Type B pancreatic cell (in vitro differentiated cells): ENCODE measurements around the gene RNASE7. TPM values are rescaled to one million over a fixed set of nuclear protein-coding genes. Genes with fewer than 3 reads are reported as not detected.

ENCODE experiments used
- DNase-seq: peaks from one replicate; pipeline ENCODE4 v3.0.0; 2021; ENCODE audit warnings: mixed read lengths; ENCODE audit not compliant: unreplicated experiment; ENCODE audit errors: extremely low spot score
- H3K27ac Mint-ChIP-seq: 2 replicates; pipeline ENCODE4 v1.8.0; 2021; ENCODE audit warnings: mild to moderate bottlenecking, mixed read lengths
- H3K27me3 Mint-ChIP-seq: 2 replicates; pipeline ENCODE4 v1.8.0; 2021; ENCODE audit warnings: mixed read lengths
- H3K36me3 Mint-ChIP-seq: 2 replicates; pipeline ENCODE4 v1.8.0; 2021; ENCODE audit warnings: mixed read lengths
- H3K4me1 Mint-ChIP-seq: one replicate; pipeline ENCODE4 v1.8.0; 2021; ENCODE audit warnings: mixed read lengths; ENCODE audit not compliant: unreplicated experiment
- H3K4me3 Mint-ChIP-seq: 2 replicates; pipeline ENCODE4 v1.8.0; 2021; ENCODE audit warnings: mild to moderate bottlenecking, mixed read lengths
- H3K9me3 Mint-ChIP-seq: 2 replicates; pipeline ENCODE4 v1.8.0; 2021; ENCODE audit warnings: mixed read lengths
- CTCF ChIP-seq: fragments of 200-600 bp; sonication (generic); conservative IDR thresholded peaks from 2 replicates; pipeline ENCODE4 v1.5.0; 2021; ENCODE audit warnings: antibody characterized with exemption, mild to moderate bottlenecking
- total RNA-seq: library from RNA; stranded (reverse); gene quantifications from 2 replicates; pipeline ENCODE4 v1.2.1, GENCODE V29; 2021; ENCODE audit warnings: low replicate concordance

The RNASE7 gene
- total RNA-seq, 1 donor from 2014 or later, result not detected

- no peak overlapping the region for H3K4me3 Mint-ChIP-seq
- no peak overlapping the region for H3K27ac Mint-ChIP-seq
- peaks cover 21% of the 10 kb centered on the region for H3K4me1 Mint-ChIP-seq
- no peak for TF ChIP-seq CTCF
- H3K27me3 Mint-ChIP-seq, result peaks cover 5% of the 10 kb centered on the region
- DNase-seq, result no peak
- H3K36me3 Mint-ChIP-seq, result peaks cover 8% of the 10 kb centered on the region
- no peaks in the 10 kb centered on the region for H3K9me3 Mint-ChIP-seq
Observed at GRCh38 chr14:21018781-21019180, 23.4 kb upstream of the RNASE7 start.

GRCh38 chr14:21019366-21019765, 22.8 kb upstream of the RNASE7 start:
- Mint-ChIP-seq H3K27me3 (peaks cover 10% of the 10 kb centered on the region), H3K9me3 (no peaks in the 10 kb centered on the region), H3K27ac (no peak overlapping the region), H3K4me3 (no peak overlapping the region), H3K4me1 (peaks cover 27% of the 10 kb centered on the region), H3K36me3 (peaks cover 8% of the 10 kb centered on the region)
- no peak for TF ChIP-seq CTCF
- no peak for DNase-seq

- H3K9me3 Mint-ChIP-seq, result no peaks in the 10 kb centered on the region
- H3K27me3 Mint-ChIP-seq, result peaks cover 8% of the 10 kb centered on the region
- H3K36me3 Mint-ChIP-seq, result peaks cover 8% of the 10 kb centered on the region
- H3K4me3 Mint-ChIP-seq, result peak overlapping the region; percentile 67
- no peak for DNase-seq
- no peak for TF ChIP-seq CTCF
- peaks cover 16% of the 10 kb centered on the region for H3K4me1 Mint-ChIP-seq
- peak overlapping the region; percentile 91 for H3K27ac Mint-ChIP-seq
Observed at GRCh38 chr14:21020977-21021545, 21.1 kb upstream of the RNASE7 start.

- Mint-ChIP-seq H3K4me3 (peak overlapping the region; percentile 92), H3K27me3 (peaks cover 8% of the 10 kb centered on the region), H3K4me1 (peaks cover 26% of the 10 kb centered on the region), H3K36me3 (peaks cover 8% of the 10 kb centered on the region), H3K27ac (peak overlapping the region; percentile 79), H3K9me3 (no peaks in the 10 kb centered on the region)
- DNase-seq, result no peak
- TF ChIP-seq CTCF, result no peak
Observed at GRCh38 chr14:21022686-21023085, 19.5 kb upstream of the RNASE7 start.

- no peak for DNase-seq
- peak overlapping the region; percentile 92 for H3K4me3 Mint-ChIP-seq
Observed at GRCh38 chr14:21023174-21023573, 19.0 kb upstream of the RNASE7 start.

More at GRCh38 chr14:21023174-21023573, 19.0 kb upstream of the RNASE7 start:
- peaks cover 8% of the 10 kb centered on the region for H3K36me3 Mint-ChIP-seq
- peaks cover 26% of the 10 kb centered on the region for H3K4me1 Mint-ChIP-seq
- no peaks in the 10 kb centered on the region for H3K9me3 Mint-ChIP-seq
- TF ChIP-seq CTCF, result no peak
- peak overlapping the region; percentile 79 for H3K27ac Mint-ChIP-seq
- H3K27me3 Mint-ChIP-seq, result peaks cover 8% of the 10 kb centered on the region
